Effector memory CD8-positive, alpha-beta T cell (primary cell): ENCODE measurements around the gene PRSS1.
"Not testable (repeated sequence)": the region's sequence is repeated elsewhere in the genome, so short reads cannot be mapped to it uniquely, and the experiment has no call there.

ENCODE experiments used
- ATAC-seq: fragments of 150-1000 bp; cut with Tn5 transposase; replicated peaks from 2 replicates; pipeline ENCODE4 v1.10.0; 2021; ENCODE audit warnings: mild to moderate bottlenecking, moderate library complexity
- DNase-seq, 3 experiments: peaks; one replicate each; pipeline ENCODE4 v3.0.0; 2021
- H3K27ac Mint-ChIP-seq, 2 donors: one replicate each; pipeline ENCODE4 v1.8.0; 2022; ENCODE audit warnings: mild to moderate bottlenecking in 2 of 2, mixed read lengths in 2 of 2, moderate library complexity in 2 of 2
- H3K27me3 Mint-ChIP-seq, 2 donors: one replicate each; pipeline ENCODE4 v1.8.0; 2022; ENCODE audit warnings: mixed read lengths in 2 of 2
- H3K36me3 Mint-ChIP-seq: one replicate; pipeline ENCODE4 v1.8.0; 2022; ENCODE audit warnings: mild to moderate bottlenecking, moderate library complexity, mixed read lengths; ENCODE audit not compliant: insufficient read depth
- H3K4me1 Mint-ChIP-seq, 2 donors: one replicate each; pipeline ENCODE4 v1.8.0; 2022; ENCODE audit warnings: low read depth in 2 of 2, mixed read lengths in 2 of 2
- H3K4me3 Mint-ChIP-seq, 2 donors: one replicate each; pipeline ENCODE4 v1.8.0; 2022; ENCODE audit warnings: mild to moderate bottlenecking in 2 of 2, mixed read lengths in 2 of 2, moderate library complexity in 2 of 2
- H3K9me3 Mint-ChIP-seq, 2 donors: one replicate each; pipeline ENCODE4 v1.8.0; 2022; ENCODE audit warnings: mixed read lengths in 2 of 2
- total RNA-seq, 9 experiments: gene quantifications; one replicate each; lab custom pipeline; 2026; lab: John Stamatoyannopoulos, UW

The PRSS1 gene
- total RNA-seq, result 0 reads per million in 9 experiments

DNA sequence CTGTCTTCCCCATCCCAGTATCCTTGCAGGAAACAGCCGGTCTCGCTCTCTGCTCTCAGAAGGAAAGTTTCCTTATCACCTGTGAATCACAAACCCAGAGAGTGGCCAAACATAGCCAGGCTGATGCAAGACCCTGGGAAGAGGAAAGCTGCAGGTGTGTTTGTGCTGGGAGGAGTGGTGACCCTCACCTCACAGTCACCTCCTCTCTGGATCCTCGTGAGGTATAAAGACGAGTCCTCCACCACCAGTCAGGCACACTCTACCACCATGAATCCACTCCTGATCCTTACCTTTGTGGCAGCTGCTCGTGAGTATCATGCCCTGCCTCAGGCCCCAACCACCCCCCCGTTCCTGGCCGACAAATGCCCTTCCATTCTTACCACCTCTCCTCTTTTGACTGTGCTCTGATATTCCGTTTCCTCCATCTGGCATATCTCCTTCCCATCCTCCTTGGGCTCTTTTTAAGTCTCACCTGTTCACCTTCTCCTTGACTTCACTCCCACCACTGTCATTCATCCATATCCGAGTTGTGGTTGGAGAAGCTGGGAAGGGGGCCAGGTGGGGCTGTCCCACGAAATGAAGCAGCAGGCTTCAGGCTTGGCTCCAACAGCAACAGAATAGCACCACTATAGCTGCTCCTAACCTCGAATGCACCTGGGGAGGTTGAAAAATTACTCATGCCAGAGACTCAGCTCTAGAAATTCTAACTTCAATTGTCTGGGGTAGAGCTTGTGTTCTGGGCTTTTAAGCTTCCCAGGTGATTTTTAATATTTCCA is at the start of gene PRSS1:
Gene PRSS1, plus strand, starts transcription at position 255 of the 776 bp plus-strand sequence. Its CDS starts 13 bp downstream, at position 268.
- Mint-ChIP-seq H3K4me3 (no peak within 1 kb of the TSS), H3K36me3 (no peaks in the 10 kb centered on the region), H3K4me1 (no peaks in the 10 kb centered on the region), H3K27ac (peak within 1 kb of the TSS in 1 of 2 donors; percentile 75), H3K9me3 (no peaks in the 10 kb centered on the region), H3K27me3 (no peaks in the 10 kb centered on the region)
- DNase-seq, result no peak
- ATAC-seq, result no peak

- Mint-ChIP-seq H3K27ac (peak overlapping the region; percentile 76 to 78), H3K4me3 (peak overlapping the region; percentile 40 to 52), H3K4me1 (peaks cover 11 to 36% of the 10 kb centered on the region in 2 donors)
- H3K36me3 Mint-ChIP-seq, DNase-seq, H3K27me3 Mint-ChIP-seq, H3K9me3 Mint-ChIP-seq: not testable (repeated sequence)
- ATAC-seq, result peak; percentile 61
These were observed 48.3 kb upstream of the PRSS1 start for GRCh38 chr7:142700935-142701334.

GRCh38 chr7:142703655-142704305 is 45.5 kb upstream of the PRSS1 start:
- Mint-ChIP-seq H3K27me3 (no peaks in the 10 kb centered on the region), H3K27ac (no peak overlapping the region), H3K4me1 (peaks cover 11 to 30% of the 10 kb centered on the region in 2 donors), H3K36me3 (no peaks in the 10 kb centered on the region), H3K9me3 (no peaks in the 10 kb centered on the region), H3K4me3 (no peak overlapping the region)
- DNase-seq, result no peak
- no peak for ATAC-seq

DNA sequence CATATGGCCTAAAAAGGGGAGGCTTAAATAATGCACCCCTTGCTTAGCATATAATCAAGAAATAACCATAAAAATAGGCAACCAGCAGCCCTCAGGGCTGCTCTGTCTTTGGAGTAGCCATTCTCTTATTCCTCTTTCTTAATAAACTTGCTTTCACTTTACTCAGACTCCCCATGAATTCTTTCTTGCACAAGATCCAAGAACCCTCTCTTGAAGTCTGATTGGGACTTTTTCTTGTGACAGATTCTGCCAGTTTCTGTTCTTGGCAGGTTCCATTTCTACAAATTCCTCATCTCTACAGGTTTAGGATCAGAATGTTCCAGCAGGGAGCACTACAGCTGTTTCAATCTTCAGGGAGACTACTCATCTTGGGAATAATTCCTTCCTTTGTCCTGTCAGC is 40.5 kb upstream of the PRSS1 start:
- ATAC-seq, H3K27me3 Mint-ChIP-seq, DNase-seq, H3K9me3 Mint-ChIP-seq, H3K27ac Mint-ChIP-seq, H3K36me3 Mint-ChIP-seq, H3K4me3 Mint-ChIP-seq: not testable (repeated sequence)
- H3K4me1 Mint-ChIP-seq, result peaks cover 16 to 27% of the 10 kb centered on the region in 2 donors

DNA sequence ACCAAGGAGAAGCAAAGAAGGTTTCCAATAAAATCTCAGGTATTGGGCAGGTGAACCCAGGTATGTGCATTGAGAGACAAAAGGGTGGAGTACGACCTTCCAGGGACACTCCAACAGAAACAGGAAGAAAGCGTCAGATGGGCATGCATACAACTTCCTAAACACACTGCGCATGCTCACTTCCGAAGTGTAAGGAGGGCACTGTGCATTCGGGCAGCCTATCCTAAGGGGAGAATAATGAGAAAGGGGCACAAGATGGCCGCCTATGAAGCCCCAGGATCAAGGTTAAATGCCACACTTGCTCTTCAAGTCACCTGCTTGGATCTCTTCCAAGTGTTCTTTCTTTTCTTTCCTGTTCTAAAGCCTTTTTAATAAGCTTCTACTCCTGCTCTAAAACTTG is 39.4 kb upstream of the PRSS1 start:
- no peaks in the 10 kb centered on the region for H3K27me3 Mint-ChIP-seq
- DNase-seq (no peak), ATAC-seq (no peak)
- H3K4me1 Mint-ChIP-seq, result peaks cover 22 to 34% of the 10 kb centered on the region in 2 donors
- no peaks in the 10 kb centered on the region for H3K9me3 Mint-ChIP-seq
- no peak overlapping the region for H3K27ac Mint-ChIP-seq
- no peak overlapping the region for H3K4me3 Mint-ChIP-seq
- no peaks in the 10 kb centered on the region for H3K36me3 Mint-ChIP-seq

DNA sequence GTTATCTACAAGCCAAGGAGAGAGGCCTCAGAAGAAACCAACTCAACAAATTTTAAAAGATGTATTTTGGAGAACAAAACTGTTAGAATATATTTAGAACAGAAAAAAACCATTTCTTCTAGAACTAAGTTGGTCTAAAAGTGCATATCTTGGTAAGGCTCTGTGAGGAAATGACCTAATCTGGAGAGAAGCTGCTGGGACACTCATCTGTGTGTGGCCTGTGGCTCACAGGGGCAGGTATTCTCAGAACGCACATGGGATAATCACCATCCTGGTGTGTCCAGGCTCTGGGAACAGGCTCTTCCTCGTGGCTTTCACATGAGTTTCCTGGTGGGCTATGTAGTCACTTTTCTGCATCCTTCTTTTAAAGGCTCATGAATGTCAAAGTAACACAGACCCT is 38.1 kb upstream of the PRSS1 start:
- Mint-ChIP-seq H3K36me3 (no peaks in the 10 kb centered on the region), H3K9me3 (no peaks in the 10 kb centered on the region), H3K4me3 (peak overlapping the region; percentile 49 to 82), H3K27me3 (no peaks in the 10 kb centered on the region), H3K27ac (peak overlapping the region; percentile 83 to 93), H3K4me1 (peaks cover 22 to 37% of the 10 kb centered on the region in 2 donors)
- DNase-seq (no peak), ATAC-seq (peak; percentile 31)

- ATAC-seq, result peak; percentile 84
- Mint-ChIP-seq H3K27ac (peak overlapping the region; percentile 83 to 93), H3K9me3 (no peaks in the 10 kb centered on the region), H3K4me1 (peaks cover 26 to 44% of the 10 kb centered on the region in 2 donors), H3K4me3 (peak overlapping the region; percentile 82 to 85), H3K36me3 (no peaks in the 10 kb centered on the region), H3K27me3 (no peaks in the 10 kb centered on the region)
- DNase-seq, result peak in 1 of 3 experiments; percentile 27
These were observed 37.3 kb upstream of the PRSS1 start for GRCh38 chr7:142711746-142712616.

GRCh38 chr7:142712617-142712957 is 36.7 kb upstream of the PRSS1 start:
- H3K36me3 Mint-ChIP-seq, result no peaks in the 10 kb centered on the region
- H3K27ac Mint-ChIP-seq, result peak overlapping the region; percentile 83 to 93
- peaks cover 28 to 51% of the 10 kb centered on the region in 2 donors for H3K4me1 Mint-ChIP-seq
- H3K9me3 Mint-ChIP-seq, result no peaks in the 10 kb centered on the region
- ATAC-seq, result no peak
- DNase-seq, result no peak
- H3K4me3 Mint-ChIP-seq, result peak overlapping the region; percentile 82 to 85
- H3K27me3 Mint-ChIP-seq, result no peaks in the 10 kb centered on the region

GRCh38 chr7:142714375-142714774 is 34.9 kb upstream of the PRSS1 start:
- peaks cover 35 to 57% of the 10 kb centered on the region in 2 donors for H3K4me1 Mint-ChIP-seq
- DNase-seq, result peak in 1 of 3 experiments; percentile 3
- H3K27me3 Mint-ChIP-seq, result no peaks in the 10 kb centered on the region
- peak overlapping the region; percentile 33 to 85 for H3K4me3 Mint-ChIP-seq
- H3K36me3 Mint-ChIP-seq, result no peaks in the 10 kb centered on the region
- peak overlapping the region; percentile 77 to 89 for H3K27ac Mint-ChIP-seq
- ATAC-seq, result peak; percentile 35
- H3K9me3 Mint-ChIP-seq, result no peaks in the 10 kb centered on the region

- H3K27ac Mint-ChIP-seq, result peak overlapping the region; percentile 83 to 89
- no peaks in the 10 kb centered on the region for H3K36me3 Mint-ChIP-seq
- H3K9me3 Mint-ChIP-seq, result no peaks in the 10 kb centered on the region
- H3K4me1 Mint-ChIP-seq, result peaks cover 32 to 50% of the 10 kb centered on the region in 2 donors
- ATAC-seq, result no peak
- no peak for DNase-seq
- H3K27me3 Mint-ChIP-seq, result no peaks in the 10 kb centered on the region
- peak overlapping the region; percentile 7 to 70 for H3K4me3 Mint-ChIP-seq
These were observed 32.7 kb upstream of the PRSS1 start for GRCh38 chr7:142716596-142716995.

GRCh38 chr7:142717453-142717852 is 31.8 kb upstream of the PRSS1 start:
- H3K27me3 Mint-ChIP-seq, result no peaks in the 10 kb centered on the region
- ATAC-seq (peak; percentile 58), DNase-seq (no peak)
- H3K27ac Mint-ChIP-seq, result peak overlapping the region; percentile 69 to 91
- H3K9me3 Mint-ChIP-seq, result no peaks in the 10 kb centered on the region
- H3K4me3 Mint-ChIP-seq, result peak overlapping the region; percentile 62 to 81
- H3K36me3 Mint-ChIP-seq, result no peaks in the 10 kb centered on the region
- H3K4me1 Mint-ChIP-seq, result peaks cover 25 to 42% of the 10 kb centered on the region in 2 donors

DNA sequence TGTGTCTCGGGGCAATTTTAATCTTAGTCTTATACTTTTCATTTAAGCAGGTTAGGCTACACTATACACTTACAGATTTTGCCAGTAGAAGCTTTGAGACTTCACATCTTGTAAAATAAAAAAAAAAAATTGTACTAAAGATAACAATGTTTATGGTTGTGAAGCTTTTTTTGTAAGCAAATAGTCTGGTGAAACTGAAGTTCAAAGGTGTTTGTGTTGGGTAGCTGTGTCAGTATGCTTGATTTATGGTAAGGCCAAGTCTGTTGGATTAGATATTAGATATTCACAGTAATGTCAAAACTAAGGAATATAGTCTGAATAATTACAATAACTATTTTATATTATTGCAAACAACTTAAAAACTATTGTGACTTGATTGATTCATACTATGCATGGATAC is 31.0 kb upstream of the PRSS1 start:
- H3K9me3 Mint-ChIP-seq, result no peaks in the 10 kb centered on the region
- peak overlapping the region in 1 of 2 donors; percentile 91 for H3K27ac Mint-ChIP-seq
- no peaks in the 10 kb centered on the region for H3K36me3 Mint-ChIP-seq
- peak overlapping the region; percentile 62 to 81 for H3K4me3 Mint-ChIP-seq
- DNase-seq (no peak), ATAC-seq (peak; percentile 13)
- H3K4me1 Mint-ChIP-seq, result peaks cover 22 to 34% of the 10 kb centered on the region in 2 donors
- H3K27me3 Mint-ChIP-seq, result no peaks in the 10 kb centered on the region

- H3K9me3 Mint-ChIP-seq, result no peaks in the 10 kb centered on the region
- peaks cover 16 to 26% of the 10 kb centered on the region in 2 donors for H3K4me1 Mint-ChIP-seq
These were observed 29.0 kb upstream of the PRSS1 start for GRCh38 chr7:142720172-142720773.

More at GRCh38 chr7:142720172-142720773, 29.0 kb upstream of the PRSS1 start:
- Mint-ChIP-seq H3K27ac (peak overlapping the region; percentile 20 to 85), H3K4me3 (peak overlapping the region; percentile 44 to 75), H3K36me3 (no peaks in the 10 kb centered on the region), H3K27me3 (no peaks in the 10 kb centered on the region)
- DNase-seq, result no peak
- peak; percentile 54 for ATAC-seq
